Left ventricle myocardium inferior (tissue), 1 donor: ENCODE measurements around the gene SETDB2. TPM values are rescaled to one million over a fixed set of nuclear protein-coding genes. Genes with fewer than 3 reads are reported as not detected.

Experiments used
- DNase-seq: peaks from one replicate; pipeline ENCODE4 v3.0.0-alpha.2; 2020
- H3K27ac ChIP-seq: fragments of 200-600 bp; replicated peaks from 2 replicates; pipeline ENCODE4 v1.8.0; 2021
- H3K27me3 ChIP-seq: fragments of 200-600 bp; 2 replicates; pipeline ENCODE4 v1.8.0; 2021; ENCODE audit warnings: low read depth
- H3K36me3 ChIP-seq: fragments of 200-600 bp; 2 replicates; pipeline ENCODE4 v1.8.0; 2021
- H3K4me1 ChIP-seq: fragments of 200-600 bp; 2 replicates; pipeline ENCODE4 v1.8.0; 2021
- H3K4me3 ChIP-seq: fragments of 200-600 bp; 2 replicates; pipeline ENCODE4 v1.8.0; 2021; ENCODE audit warnings: mild to moderate bottlenecking, moderate library complexity
- H3K9me3 ChIP-seq: fragments of 200-600 bp; replicated peaks from 2 replicates; pipeline ENCODE4 v1.8.0; 2021
- CTCF ChIP-seq: fragments of 200-600 bp; IDR thresholded peaks from 2 replicates; pipeline ENCODE4 v1.8.0; 2021; ENCODE audit warnings: antibody characterized with exemption, mild to moderate bottlenecking, borderline replicate concordance
- intact Hi-C: fragments of 100-400 bp; cut with micrococcal nuclease; formaldehyde crosslinking; loops from one replicate; pipeline ENCODE4 v1.11.0; 2022
- total RNA-seq: library from RNA; stranded (reverse); fragmentation: NEBNext Ultra II Directional; extraction: Animal tissue kit (Norgen Biotek cat#: 25700); gene quantifications from one replicate; pipeline ENCODE4 v1.2.1, GENCODE V29; 2021
- donor health status: DM: no; HTN: yes; CAD: no; lungs with severe emphysema.

The SETDB2 gene
- total RNA-seq, 1 donor from 2014 or later = 17.8 TPM

- H3K4me1 ChIP-seq = peaks cover 6% of the 10 kb centered on the region
- H3K36me3 ChIP-seq = peaks cover 92% of the 10 kb centered on the region
- peaks cover 15% of the 10 kb centered on the region for H3K9me3 ChIP-seq
- no peak for DNase-seq
- no peaks in the 10 kb centered on the region for H3K27me3 ChIP-seq
- no peak for TF ChIP-seq CTCF
- no peak overlapping the region for H3K4me3 ChIP-seq
- H3K27ac ChIP-seq = no peak overlapping the region
- intact Hi-C loops = no loop called here
Observed at GRCh38 chr13:49464621-49465325, 20.7 kb downstream of the SETDB2 start.

GRCh38 chr13:49466292-49466838 is 22.3 kb downstream of the SETDB2 start:
- Histone ChIP-seq H3K4me3 (no peak overlapping the region), H3K9me3 (peaks cover 15% of the 10 kb centered on the region), H3K27ac (no peak overlapping the region), H3K27me3 (no peaks in the 10 kb centered on the region), H3K36me3 (peaks cover 91% of the 10 kb centered on the region), H3K4me1 (peaks cover 6% of the 10 kb centered on the region)
- intact Hi-C loops = no loop called here
- no peak for DNase-seq
- TF ChIP-seq CTCF = no peak

GRCh38 chr13:49472186-49472585 is 28.1 kb downstream of the SETDB2 start:
- no peak for TF ChIP-seq CTCF
- no peak overlapping the region for H3K27ac ChIP-seq
- H3K9me3 ChIP-seq = no peaks in the 10 kb centered on the region
- intact Hi-C loops = no loop called here
- H3K27me3 ChIP-seq = no peaks in the 10 kb centered on the region
- peaks cover 11% of the 10 kb centered on the region for H3K4me1 ChIP-seq
- no peak for DNase-seq
- peaks cover 86% of the 10 kb centered on the region for H3K36me3 ChIP-seq
- no peak overlapping the region for H3K4me3 ChIP-seq

- no peak for TF ChIP-seq CTCF
- intact Hi-C loops = no loop called here
- Histone ChIP-seq H3K27me3 (no peaks in the 10 kb centered on the region), H3K4me1 (peaks cover 10% of the 10 kb centered on the region), H3K27ac (no peak overlapping the region), H3K4me3 (no peak overlapping the region), H3K9me3 (no peaks in the 10 kb centered on the region), H3K36me3 (peaks cover 87% of the 10 kb centered on the region)
- DNase-seq = no peak
Observed at GRCh38 chr13:49476529-49476928, 32.5 kb downstream of the SETDB2 start.

- H3K9me3 ChIP-seq = no peaks in the 10 kb centered on the region
- no peak overlapping the region for H3K27ac ChIP-seq
- H3K4me1 ChIP-seq = no peaks in the 10 kb centered on the region
- TF ChIP-seq CTCF = no peak
- no peaks in the 10 kb centered on the region for H3K27me3 ChIP-seq
- intact Hi-C loops = no loop called here
- H3K36me3 ChIP-seq = peaks cover 89% of the 10 kb centered on the region
- no peak for DNase-seq
- H3K4me3 ChIP-seq = no peak overlapping the region
Observed at GRCh38 chr13:49481788-49482187, 37.7 kb downstream of the SETDB2 start.
